HFF-Myc (cell line): ENCODE measurements around the gene PIGM.

Experiments used
- DNase-seq: peaks from one replicate; pipeline ENCODE4 v3.0.0-alpha.2; 2011; ENCODE audit warnings: low read depth; ENCODE audit errors: extremely low read depth
- H3K4me3 ChIP-seq: replicated peaks from 2 replicates; pipeline ENCODE4 v1.5.1; 2011; ENCODE audit warnings: low read depth, mild to moderate bottlenecking, control low read depth, low read length
- TF ChIP-seq, protein P1 (sequence below): IDR thresholded peaks from 2 replicates; pipeline ENCODE4 v1.5.1; 2012; ENCODE audit warnings: mild to moderate bottlenecking, low read depth, low read length, control low read depth; ENCODE audit errors: missing control alignments

The PIGM gene

DNA sequence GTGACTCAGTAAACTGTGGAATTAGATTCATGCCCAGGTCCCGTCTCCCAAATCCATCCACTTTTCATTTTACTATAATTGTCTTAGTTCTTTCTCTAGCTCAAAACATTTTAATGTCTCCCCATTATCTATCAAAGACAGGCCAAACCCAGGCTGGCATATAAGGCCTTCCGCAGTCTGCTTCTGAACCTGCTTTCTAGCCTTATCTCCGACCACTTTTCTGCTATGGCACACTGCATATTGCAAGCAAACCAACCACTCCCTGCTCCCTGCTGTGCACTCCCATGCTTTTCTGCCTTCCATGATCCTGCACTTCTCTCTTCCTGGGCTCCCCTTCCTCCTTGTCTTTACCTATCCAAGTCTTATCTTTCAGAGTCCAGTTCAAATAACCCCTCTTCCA is 17.3 kb upstream of the PIGM start:
- DNase-seq: no peak
- TF ChIP-seq, protein P1, sequence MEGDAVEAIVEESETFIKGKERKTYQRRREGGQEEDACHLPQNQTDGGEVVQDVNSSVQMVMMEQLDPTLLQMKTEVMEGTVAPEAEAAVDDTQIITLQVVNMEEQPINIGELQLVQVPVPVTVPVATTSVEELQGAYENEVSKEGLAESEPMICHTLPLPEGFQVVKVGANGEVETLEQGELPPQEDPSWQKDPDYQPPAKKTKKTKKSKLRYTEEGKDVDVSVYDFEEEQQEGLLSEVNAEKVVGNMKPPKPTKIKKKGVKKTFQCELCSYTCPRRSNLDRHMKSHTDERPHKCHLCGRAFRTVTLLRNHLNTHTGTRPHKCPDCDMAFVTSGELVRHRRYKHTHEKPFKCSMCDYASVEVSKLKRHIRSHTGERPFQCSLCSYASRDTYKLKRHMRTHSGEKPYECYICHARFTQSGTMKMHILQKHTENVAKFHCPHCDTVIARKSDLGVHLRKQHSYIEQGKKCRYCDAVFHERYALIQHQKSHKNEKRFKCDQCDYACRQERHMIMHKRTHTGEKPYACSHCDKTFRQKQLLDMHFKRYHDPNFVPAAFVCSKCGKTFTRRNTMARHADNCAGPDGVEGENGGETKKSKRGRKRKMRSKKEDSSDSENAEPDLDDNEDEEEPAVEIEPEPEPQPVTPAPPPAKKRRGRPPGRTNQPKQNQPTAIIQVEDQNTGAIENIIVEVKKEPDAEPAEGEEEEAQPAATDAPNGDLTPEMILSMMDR: no peak
- no peak overlapping the region for H3K4me3 ChIP-seq

DNA sequence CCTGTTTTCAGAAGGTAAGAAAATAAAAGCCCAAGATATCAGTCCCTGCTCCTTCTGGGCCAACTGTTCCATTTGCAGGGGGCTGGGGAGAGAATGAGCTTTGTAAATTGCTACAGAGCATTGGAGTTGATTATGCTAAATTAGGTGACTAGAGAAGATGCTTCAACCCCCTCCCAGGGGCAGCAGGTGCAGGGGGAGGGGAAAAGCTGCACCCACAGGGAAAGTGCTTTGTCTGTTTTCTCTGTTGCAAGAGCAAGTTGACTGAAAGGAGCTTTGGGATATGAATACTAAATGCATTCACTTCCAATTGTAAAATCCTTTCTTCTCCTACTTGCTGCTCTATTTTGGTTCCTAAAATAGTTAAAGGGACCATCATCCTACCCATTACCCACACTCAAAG is 16.5 kb upstream of the PIGM start:
- H3K4me3 ChIP-seq: no peak overlapping the region
- DNase-seq: no peak
- TF ChIP-seq, protein P1: no peak

DNA sequence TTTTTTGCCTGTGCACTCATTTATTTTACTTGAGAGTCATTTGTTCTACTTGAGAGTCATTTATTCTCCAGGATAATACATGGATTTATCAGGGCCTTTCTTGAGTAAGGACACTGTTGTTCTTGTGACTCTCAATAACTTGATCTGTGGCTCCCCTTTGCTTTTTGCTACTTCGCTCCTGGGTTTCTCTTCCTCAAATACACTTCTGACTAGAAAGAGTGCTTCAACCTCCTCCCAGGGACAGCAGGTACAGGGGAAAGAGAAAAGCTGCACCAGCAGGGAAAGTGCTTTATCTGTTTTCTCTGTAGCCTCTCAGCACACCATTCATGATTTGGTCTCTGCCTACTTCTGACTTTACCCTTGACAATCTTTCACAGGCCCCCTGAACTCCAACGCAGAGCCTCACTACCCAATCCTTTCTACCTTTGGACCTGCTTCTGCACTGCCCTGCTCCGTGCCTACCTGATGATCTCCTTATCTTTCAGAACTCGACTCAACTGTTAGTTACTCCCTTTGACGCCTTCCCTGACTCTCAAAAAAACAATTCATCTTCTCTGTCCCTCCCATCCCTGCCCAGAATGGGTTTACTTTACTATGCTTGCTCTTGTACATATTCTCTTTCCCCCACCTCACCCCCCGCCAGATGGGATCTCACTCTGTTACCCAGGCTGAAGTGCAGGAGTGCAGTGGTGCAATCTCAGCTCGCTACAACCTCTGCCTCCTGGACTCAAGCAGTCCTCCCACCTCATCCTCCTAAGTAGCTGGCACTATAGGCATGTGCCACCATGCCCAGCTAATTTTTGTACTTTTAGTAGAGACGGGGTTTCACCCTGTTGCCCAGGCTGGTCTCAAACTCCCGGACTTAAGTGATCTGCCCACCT is 15.6 kb upstream of the PIGM start:
- no peak for DNase-seq
- H3K4me3 ChIP-seq: no peak overlapping the region

DNA sequence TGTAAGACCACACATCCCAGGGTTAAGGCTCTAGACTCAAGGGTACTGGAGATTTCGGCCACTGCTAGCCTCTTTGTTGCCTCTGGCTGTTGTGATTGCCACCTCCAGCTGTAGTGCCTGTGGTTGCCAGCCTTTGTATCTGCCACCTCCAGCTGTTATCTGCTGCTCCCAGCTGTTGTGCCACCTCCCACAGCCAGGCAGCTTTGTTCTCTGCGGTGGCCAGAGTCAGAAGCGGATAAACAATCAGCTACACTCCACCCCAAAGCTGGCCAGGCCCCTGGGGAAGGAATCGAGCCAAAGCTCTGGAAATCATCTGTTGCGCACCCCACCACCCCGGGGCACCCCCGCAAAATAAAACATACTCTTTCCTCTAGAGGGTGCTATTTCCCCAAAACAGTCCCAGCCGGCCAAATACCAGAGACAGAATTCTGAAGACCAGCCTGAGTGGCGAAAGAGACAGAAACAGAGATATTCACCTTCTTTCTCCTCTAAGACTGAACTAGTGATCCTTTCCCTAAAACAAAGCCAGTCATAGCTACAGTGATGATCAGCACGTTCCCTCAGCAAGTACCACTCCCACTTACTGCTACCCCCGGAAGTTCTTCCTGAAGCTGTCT is 14.8 kb upstream of the PIGM start:
- H3K4me3 ChIP-seq: no peak overlapping the region

More for the DNA sequence above, 15.6 kb upstream of the PIGM start:
- TF ChIP-seq, protein P1: no peak

DNA sequence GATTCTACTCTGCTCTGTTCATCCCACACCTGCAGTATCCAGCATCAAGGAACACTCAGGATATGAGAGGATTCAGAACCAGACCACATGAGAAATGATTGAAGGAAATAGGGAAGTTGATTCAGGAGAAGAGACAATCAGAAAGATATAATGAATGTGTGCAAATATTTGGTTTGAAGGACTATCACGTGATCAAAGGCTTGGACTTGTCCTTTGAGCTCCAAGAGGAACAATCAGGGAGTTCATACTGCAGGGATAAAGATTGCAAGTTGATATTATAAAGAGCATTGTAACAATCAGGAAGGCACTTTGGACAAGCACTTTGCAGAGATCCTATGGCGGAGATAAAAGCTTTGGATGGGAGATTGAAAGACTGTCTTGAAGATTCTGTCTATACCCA is 13.9 kb upstream of the PIGM start:
- DNase-seq: no peak
- H3K4me3 ChIP-seq: no peak overlapping the region
- TF ChIP-seq, protein P1: no peak

More for the DNA sequence above, 14.8 kb upstream of the PIGM start:
- no peak for DNase-seq
- TF ChIP-seq, protein P1: peak; percentile 53

DNA sequence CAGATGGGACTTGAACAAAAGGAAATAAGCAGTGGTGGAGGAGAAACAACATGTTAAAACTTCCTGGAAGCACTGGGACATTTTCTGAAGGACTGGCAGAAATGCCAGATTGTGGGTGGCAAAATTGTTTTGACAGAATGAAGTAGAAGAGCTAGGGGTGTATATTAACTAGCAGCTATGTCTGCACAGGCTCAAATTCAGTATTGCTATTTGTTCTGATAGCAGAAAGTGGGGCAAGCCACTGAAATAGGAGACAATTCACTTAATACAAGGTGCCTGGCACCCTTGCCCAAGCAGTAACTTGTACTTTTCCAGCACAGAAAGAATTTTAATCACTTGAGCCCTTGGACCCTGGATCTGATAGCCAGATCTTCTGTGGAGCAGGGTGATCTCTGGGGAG is 11.8 kb upstream of the PIGM start:
- no peak overlapping the region for H3K4me3 ChIP-seq
- TF ChIP-seq, protein P1: no peak

DNA sequence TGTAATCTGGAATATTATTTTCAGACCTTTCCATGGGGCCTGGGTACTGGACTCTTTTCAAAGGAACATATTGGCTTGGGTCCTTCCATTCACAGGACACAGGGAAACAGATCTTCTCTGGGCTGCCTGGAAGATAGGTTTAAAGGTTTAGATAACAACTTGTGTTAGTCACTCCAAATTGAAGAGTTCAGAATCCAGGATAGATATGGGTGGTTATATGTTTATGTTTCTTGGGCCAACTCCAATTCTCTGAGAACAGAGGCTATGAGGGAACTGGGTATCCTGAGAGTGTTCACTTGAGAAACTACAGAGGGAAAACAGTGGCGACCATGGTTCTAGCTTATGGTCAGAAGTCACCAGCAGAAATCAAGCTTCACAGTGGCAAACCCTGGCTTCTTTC is 8.7 kb upstream of the PIGM start:
- no peak for DNase-seq
- TF ChIP-seq, protein P1: no peak

More for the DNA sequence above, 11.8 kb upstream of the PIGM start:
- DNase-seq: no peak

More for the DNA sequence above, 8.7 kb upstream of the PIGM start:
- no peak overlapping the region for H3K4me3 ChIP-seq
